GM19438 (cell line): ENCODE results near the gene MISP.

ENCODE experiments used
- ATAC-seq: cut with Tn5 transposase; IDR thresholded peaks from one replicate; pipeline ENCODE4 v1.9.1; 2021; ENCODE audit warnings: low read depth; ENCODE audit not compliant: unreplicated experiment

MISP gene

GRCh38 chr19:769616-770015 lies 18.7 kb downstream of the MISP start:
- ATAC-seq, result no peak

GRCh38 chr19:771332-771785 lies 20.4 kb downstream of the MISP start:
- ATAC-seq, result no peak

GRCh38 chr19:772063-772462 lies 21.2 kb downstream of the MISP start:
- no peak for ATAC-seq

DNA sequence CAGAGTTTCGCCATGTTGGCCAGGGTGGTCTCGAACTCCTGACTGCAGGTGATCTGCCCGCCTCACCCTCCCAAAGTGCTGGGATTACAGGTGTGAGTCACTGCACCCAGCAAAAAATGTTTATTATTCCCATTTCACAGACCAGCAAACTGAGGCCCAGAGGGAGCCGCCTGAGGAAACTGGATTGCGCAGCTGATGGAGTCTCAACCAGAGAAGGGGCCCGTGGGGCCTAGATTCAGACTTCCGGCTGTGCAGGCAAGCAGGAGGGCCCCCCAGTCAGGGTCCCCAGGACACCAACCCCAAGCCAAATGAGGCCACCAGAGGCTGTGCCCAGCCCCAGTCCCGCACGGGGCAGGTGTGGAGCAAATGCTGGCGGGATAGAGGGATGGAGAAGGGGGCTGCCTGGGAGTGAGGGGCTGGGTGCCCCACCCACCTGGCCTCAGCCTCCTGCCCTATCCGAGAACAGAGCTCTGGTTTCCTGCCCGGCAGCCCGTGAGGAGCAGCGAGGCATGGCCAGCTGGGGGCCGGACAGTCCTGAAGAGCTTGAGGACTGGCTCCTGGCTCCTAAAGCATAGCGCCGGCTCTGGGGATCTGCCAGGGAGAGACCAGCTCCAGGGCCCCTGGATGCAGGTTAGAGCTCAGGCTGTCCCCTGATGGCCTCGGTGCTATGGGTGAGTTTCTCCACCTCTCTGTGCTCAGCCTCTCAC lies 22.0 kb downstream of the MISP start:
- ATAC-seq, result no peak

DNA sequence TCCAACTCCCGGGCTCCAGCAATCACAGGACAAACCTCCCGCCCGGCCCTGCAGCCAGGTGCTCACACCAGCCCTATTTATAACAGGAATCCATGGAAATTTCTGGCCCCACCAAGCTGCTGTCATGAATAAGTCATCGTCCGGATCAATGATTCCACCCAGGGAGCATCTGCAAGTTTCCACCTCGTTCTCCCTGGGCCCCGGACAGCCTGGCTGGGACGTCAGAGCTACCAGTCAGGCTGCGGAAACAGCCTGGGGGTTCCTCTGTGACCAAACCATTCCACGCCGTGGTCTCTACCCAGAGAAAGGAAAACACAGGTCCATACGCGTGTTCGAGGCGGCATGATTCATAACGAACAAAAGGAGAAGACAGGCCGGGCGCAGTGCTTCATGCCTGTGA lies 25.6 kb downstream of the MISP start:
- ATAC-seq, result no peak

DNA sequence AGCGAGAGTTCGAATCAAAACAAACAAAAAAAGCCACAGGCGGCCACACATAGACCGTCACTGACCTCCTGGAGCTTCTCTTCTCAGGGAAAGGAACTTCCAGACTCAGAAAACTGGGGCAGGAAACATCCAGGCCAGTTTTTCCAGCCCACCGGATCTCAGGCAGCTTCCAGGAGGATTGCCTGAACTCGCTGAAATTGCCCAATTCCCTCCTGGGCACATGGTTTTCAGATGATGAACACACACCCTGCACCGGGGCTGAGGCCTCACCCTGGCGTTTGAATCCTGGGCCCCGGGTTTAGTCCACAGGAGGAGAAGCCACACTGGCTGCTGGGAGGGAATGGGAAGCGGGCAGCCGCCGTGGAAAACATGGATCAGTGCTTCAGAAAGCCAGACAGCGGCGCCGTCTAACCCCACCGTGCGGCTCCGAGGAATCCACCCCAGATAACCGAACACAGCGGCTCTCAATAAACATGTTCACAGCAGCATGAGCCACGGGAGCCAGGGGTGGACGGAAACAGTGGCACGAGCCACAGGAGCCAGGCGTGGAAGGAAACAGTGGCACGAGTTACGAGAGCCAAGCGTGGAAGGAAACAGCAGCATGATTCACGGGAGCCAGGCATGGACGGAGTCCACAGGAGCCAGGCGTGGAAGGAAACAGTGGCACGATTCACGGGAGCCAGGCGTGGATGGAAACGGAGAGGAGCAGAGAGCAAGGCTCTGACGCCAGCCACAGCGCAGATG lies 28.2 kb downstream of the MISP start:
- ATAC-seq, result no peak

DNA sequence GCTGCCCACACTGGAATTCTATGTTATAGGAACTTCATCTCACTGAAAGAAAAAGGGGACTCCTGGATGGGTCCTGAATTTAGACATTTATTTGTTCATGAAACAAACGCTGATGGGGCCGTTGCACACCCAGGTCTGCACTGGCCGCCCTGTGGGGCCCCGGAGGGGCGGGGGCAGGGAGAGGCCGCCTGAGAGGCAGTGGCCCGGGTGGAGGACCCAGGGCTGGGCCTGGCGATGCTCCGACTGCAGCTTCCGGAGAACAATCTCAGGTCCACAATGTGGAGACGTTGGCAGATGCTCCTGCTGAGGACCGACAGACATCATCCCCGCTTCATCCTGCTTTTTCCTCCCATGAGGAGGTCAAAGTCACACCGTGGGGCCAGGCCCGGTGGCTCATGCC lies 30.0 kb downstream of the MISP start:
- ATAC-seq, result no peak

DNA sequence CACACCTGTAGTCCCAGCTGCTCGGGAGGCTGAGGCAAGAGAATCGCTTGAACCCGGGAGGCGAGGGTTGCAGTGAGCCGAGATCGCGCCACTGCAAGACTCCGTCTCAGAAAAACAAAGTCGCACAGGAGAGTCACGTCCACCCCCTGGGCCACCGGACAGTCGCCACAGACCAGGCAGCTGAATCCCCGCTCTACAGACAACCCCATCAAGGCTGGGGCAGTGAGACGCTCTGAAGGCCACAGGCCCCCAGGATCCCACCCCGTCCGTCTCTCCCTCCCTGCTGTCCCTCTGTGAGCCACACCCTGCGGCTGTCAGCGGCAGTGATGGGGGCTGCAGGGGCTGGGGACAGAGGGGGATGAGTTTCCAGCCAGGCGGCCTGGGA lies 30.9 kb downstream of the MISP start:
- ATAC-seq, result no peak

- ATAC-seq, result no peak
Observed at GRCh38 chr19:782185-782877, 31.4 kb downstream of the MISP start.

GRCh38 chr19:782878-783668 lies 32.2 kb downstream of the MISP start:
- no peak for ATAC-seq

DNA sequence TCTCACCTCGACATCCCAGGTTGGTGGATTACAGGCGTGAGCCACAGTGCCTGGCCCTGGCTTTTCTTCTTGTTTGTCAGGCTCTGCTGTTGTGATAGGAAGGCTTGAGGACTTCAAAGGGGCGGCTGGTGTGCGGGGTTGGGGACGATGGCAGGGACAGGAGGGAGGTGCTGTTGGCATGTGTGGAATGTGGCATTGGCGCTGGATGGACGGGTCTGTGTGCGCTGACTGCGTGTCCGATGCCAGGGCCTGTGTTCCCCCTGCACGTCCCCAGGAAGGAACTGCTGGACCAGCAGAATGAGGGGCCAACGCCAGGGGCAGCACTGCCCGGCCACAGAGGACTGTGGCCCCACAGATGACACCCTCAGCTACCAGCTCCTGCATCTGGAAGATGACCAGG lies 33.6 kb downstream of the MISP start:
- no peak for ATAC-seq

DNA sequence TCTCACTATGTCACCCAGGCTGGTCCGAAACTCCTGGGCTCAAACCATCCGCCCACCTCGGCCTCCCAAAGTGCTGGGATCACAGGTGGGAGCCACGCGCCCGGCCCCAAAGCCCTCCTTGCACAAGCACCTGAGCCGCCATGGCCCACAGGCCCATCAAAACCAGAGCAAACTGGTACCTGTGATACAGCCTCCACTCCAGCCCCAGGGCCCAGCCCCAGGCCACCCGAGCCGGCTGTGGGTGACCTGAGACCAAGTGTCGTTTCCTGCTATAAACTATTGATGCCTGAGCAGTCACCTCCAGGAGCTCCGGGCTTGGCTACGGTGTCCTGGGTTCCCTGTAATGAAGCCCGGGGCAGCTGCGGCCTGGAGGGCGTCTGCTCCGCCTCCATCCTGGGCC lies 36.6 kb downstream of the MISP start:
- ATAC-seq, result no peak

GRCh38 chr19:788686-788982 lies 37.7 kb downstream of the MISP start:
- ATAC-seq, result no peak

GRCh38 chr19:788983-789700 lies 38.2 kb downstream of the MISP start:
- no peak for ATAC-seq

DNA sequence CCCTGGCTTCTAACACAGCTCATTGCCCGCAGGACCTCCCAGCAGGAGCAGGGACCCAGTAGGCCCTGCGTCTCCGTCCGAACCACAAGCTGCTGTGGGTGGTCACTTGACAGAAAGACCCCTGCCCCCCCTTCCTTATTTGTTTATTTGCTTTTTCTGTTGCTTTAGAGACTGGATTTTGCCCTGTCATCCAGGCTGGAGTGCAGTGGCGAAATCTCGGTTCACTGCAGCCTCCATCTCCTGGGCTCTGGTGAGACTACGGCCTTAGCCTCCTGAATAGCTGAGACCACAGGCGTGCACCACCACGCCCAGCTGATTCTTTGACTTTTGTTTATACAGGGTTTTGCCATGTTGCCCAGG lies 38.8 kb downstream of the MISP start:
- ATAC-seq, result no peak

DNA sequence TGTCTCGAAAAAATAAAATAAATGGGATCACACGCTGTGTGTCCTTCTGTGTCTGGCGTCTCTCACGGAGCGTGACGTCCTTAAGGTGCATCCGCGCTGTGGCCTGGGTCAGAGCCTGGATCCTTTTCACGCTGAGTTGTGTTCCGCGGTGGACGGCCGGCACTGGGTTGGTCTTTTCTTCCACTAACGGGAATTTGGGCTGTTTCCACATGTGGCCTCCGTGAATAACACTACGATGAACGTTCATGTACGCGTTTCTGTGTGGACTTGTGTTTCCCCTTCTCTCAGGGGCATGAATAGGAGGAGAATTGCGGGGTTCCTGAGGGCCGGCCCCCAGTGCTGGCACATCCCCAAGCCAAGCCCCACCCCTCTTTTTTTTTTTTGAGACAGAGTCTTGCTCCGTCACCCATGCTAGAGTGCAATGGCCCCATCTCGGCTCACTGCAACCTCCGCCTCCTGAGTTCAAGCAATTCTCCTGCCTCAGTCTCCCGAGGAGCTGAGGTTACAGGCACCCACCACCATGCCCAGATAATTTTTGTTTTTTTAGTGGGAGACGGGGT lies 40.2 kb downstream of the MISP start:
- ATAC-seq, result no peak

DNA sequence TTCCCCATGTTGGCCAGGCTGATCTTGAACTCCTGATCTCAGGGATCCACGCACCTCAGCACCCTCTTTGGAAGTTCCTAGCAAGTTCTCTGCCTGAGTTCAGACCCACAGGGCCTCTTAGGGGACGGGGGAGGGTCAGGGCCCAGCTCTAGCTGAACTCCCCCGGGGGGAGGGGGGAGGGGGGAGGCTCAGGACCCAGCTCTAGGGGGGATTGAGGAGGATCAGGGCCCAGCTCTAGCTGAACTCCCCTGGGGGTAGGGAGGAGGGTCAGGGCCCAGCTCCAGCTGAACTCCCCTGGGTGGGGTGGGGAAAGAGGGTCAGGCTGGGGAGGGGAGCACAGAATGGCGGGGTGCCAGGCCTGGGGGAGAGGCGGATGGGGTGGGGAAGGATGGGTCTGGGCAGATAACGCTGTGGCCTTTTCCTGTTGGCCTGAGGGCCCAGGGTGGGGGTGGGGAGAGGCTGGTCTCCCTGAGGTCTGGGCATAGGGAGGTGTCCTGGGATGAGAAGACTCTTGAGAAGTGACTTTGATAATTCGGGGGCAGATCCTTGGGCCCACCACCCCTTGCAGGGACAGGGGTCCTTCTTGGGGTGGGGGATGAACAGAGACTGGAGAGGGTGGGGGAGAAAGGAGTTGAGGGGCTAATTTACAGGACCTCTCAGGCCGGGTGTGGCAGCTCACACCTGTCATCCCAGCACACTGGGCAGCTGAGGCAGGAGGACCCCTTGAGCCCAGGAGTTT lies 40.8 kb downstream of the MISP start:
- ATAC-seq, result no peak

- ATAC-seq, result no peak
Observed at GRCh38 chr19:792306-792885, 41.5 kb downstream of the MISP start.

GRCh38 chr19:793806-794205 lies 42.9 kb downstream of the MISP start:
- ATAC-seq, result no peak
